Brain microvascular endothelial cell (primary cell): ENCODE results near the gene EHD4.

Experiments used
- DNase-seq: peaks from one replicate; pipeline ENCODE4 v3.0.0-alpha.2; 2020
- H3K27ac ChIP-seq: fragments of 250-450 bp; sonication (Bioruptor Pico); 2 replicates; pipeline ENCODE4 v1.5.1; 2020; ENCODE audit warnings: mild to moderate bottlenecking, moderate library complexity
- H3K27me3 ChIP-seq: fragments of 250-450 bp; sonication (Bioruptor Pico); replicated peaks from 2 replicates; pipeline ENCODE4 v1.5.1; 2020; ENCODE audit warnings: mild to moderate bottlenecking
- H3K36me3 ChIP-seq: fragments of 250-450 bp; sonication (Bioruptor Pico); replicated peaks from 2 replicates; pipeline ENCODE4 v1.5.1; 2020; ENCODE audit warnings: mild to moderate bottlenecking
- H3K4me3 ChIP-seq: 2 replicates; pipeline ENCODE4 v1.5.1; 2011; ENCODE audit warnings: low read depth, mild to moderate bottlenecking, control low read depth, low read length, moderate library complexity
- in situ Hi-C: cut with HindIII; loops from 2 replicates; pipeline ENCODE4 v1.10.0; 2017; ENCODE audit warnings: low sequenced_read_pairs, low pct_ligation_motif_present
- TF ChIP-seq, protein P1 (sequence below): IDR thresholded peaks from 2 replicates; pipeline ENCODE4 v1.5.1; 2011; ENCODE audit warnings: low read depth, mild to moderate bottlenecking, moderate library complexity, low read length, control low read depth, inconsistent platforms; ENCODE audit errors: missing control alignments

Gene EHD4

DNA sequence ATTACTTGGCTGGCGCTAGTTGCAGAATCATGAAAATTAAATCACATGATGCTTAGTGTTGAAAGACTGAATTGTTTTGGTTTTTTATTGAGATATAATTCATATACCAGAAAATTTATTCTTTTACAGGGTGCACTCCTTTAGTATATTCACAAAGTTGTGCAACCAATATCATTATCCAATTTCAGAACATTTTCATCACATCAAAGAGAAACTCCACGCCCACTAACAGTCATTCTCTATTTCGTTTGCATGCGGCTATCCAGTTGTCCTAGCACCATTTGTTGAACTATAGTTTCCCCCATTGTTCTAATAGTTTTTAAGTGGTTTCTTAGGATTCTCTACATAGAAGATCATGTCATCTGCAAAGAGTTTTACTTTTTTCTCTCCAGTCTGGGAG, 3.7 kb downstream of the EHD4 start:
- in situ Hi-C loops: no loop called here
- TF ChIP-seq, protein P1, sequence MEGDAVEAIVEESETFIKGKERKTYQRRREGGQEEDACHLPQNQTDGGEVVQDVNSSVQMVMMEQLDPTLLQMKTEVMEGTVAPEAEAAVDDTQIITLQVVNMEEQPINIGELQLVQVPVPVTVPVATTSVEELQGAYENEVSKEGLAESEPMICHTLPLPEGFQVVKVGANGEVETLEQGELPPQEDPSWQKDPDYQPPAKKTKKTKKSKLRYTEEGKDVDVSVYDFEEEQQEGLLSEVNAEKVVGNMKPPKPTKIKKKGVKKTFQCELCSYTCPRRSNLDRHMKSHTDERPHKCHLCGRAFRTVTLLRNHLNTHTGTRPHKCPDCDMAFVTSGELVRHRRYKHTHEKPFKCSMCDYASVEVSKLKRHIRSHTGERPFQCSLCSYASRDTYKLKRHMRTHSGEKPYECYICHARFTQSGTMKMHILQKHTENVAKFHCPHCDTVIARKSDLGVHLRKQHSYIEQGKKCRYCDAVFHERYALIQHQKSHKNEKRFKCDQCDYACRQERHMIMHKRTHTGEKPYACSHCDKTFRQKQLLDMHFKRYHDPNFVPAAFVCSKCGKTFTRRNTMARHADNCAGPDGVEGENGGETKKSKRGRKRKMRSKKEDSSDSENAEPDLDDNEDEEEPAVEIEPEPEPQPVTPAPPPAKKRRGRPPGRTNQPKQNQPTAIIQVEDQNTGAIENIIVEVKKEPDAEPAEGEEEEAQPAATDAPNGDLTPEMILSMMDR: no peak
- DNase-seq: no peak
- Histone ChIP-seq H3K36me3 (no peaks in the 10 kb centered on the region), H3K4me3 (no peak overlapping the region), H3K27ac (no peak overlapping the region), H3K27me3 (no peaks in the 10 kb centered on the region)

DNA sequence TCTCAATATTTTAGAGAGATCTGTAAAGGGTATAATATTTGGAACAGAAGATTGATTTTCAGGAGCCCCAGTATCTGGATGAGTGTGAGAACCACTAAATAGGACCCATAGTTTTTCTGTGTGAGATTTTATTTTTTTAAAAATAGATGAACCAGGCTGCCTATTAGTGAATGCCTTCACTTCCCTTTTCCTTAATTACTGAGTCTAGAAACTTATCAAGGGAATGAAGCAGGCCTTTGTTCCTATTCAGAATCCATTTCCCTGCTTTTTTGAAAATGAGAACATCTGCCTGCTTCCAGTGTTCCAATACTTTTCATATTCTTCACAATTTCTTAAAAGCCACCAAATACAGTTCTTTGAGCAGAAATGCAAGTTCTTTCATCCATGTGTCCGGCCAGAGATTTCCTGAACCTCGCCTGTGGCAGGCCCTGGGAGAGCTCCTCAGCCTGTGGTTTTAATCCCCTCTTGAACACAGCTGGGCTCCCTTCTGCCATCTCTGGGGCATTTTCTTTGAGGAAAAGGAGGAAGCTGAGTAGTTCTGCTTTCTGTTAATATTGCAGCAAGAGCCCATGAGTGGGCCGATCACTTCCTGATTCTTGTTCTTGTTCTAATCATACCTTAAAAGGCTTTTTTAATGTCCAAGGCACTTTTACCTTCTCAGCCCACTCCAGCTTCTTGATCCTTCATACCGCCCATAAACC, 4.7 kb downstream of the EHD4 start:
- Histone ChIP-seq H3K36me3 (no peaks in the 10 kb centered on the region), H3K4me3 (no peak overlapping the region), H3K27ac (peak overlapping the region; percentile 34), H3K27me3 (no peaks in the 10 kb centered on the region)
- peak; percentile 23 for DNase-seq
- TF ChIP-seq, protein P1: peak; percentile 5
- in situ Hi-C loops: no loop called here

DNA sequence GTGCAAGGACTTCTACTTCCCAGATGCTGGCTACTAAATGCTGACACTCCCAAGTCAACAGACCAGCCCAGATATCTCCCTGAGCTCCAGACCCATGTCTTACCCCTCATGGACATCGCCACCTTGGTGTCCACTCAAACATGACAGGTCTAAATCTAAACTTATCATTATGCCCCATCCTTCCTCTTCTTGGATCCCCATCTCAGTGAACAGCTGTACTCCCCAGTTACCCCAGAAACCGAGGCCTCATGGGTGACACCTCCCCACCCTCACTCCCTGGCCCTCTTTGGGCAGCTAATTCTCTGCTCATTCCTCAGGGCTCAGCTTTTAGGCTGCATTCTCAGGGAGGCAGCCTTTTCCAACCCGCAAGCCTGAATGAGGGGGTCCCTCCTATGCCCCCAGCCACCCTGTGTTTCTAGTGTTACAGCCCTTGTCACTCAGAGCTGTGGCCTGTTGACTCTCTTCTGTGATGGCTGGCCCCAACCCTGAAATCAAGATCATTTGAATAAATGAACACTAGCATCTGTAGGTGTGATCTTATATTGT, 5.4 kb downstream of the EHD4 start:
- Histone ChIP-seq H3K27me3 (no peaks in the 10 kb centered on the region), H3K36me3 (no peaks in the 10 kb centered on the region), H3K27ac (no peak overlapping the region), H3K4me3 (no peak overlapping the region)
- TF ChIP-seq, protein P1: no peak
- in situ Hi-C loops: no loop called here
- no peak for DNase-seq

DNA sequence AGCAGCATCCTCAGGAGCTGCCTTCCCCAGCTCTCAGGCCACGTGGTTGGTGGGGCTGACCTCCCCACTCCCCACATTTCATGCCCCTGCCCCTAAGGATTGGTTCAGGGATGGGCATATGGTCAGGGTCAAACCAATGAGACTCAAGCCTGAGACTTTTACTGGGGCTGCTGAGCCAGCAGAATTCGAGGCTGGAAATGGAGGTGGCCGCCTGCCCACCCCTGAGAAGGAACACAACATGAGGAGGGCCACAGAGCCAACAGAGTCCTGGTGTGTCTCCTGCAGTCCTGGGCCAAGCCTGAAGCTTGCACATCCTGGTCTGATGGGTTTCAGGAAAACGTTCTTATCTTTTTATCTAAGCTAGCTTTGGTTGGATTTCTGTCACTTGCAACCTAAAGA, 5.9 kb downstream of the EHD4 start:
- Histone ChIP-seq H3K27ac (no peak overlapping the region), H3K36me3 (no peaks in the 10 kb centered on the region), H3K27me3 (no peaks in the 10 kb centered on the region), H3K4me3 (no peak overlapping the region)
- no peak for DNase-seq
- TF ChIP-seq, protein P1: no peak
- in situ Hi-C loops: no loop called here

DNA sequence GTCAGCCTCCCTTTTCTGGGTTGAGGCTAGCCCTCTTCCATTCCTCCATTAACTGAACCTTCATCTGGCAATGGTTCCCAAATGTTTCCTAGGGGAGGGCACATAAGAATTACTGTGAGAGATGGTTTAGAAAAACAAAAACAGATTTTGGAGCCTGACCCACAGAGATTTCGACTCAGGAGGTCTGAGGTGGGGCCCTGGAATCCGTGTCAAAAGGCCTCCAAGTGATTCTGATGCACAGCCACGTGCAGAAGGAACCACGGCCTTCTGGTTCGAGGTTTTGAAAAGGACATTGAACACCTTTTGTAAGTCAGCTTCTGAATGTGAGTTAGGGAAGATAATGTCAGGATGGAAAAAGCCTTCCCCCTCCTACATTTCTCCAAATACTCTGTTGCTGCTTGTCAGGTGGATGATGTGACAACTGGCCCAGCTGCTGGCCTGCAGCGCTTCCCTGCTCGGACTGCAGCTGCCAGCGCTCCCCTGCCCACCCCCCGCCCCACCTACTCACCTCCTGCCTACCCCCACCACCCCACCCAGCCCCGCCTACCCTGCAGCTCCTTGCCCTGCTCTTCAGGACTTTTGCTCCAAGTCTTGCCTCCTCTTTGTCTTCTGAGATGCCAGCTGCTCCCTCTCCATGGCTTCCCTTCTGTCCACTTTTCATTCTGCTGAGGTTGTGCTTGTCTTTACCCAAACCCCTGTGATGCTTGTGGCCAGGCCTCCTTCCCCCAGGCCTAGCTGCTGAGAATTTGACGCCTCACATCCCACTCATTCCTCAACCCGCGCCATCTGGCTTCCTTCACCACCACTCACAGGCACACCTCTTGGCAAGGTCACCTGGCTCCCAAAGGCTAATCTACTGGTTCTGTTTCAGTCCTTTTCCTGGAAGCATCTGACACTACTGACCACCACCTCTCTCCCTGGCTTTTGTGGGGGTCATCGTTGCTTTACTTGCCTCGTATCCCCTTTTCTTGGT, 6.6 kb downstream of the EHD4 start:
- in situ Hi-C loops: no loop called here
- H3K27ac ChIP-seq: no peak overlapping the region

More for the DNA sequence above, 6.6 kb downstream of the EHD4 start:
- DNase-seq: no peak
- Histone ChIP-seq H3K36me3 (no peaks in the 10 kb centered on the region), H3K4me3 (no peak overlapping the region), H3K27me3 (no peaks in the 10 kb centered on the region)
- TF ChIP-seq, protein P1: no peak
